Ammon's horn (tissue), 1 donor: Measurements from ENCODE around the gene ORC3.
"Not testable (repeated sequence)": the region's sequence is repeated elsewhere in the genome, so short reads cannot be mapped to it uniquely, and the experiment has no call there.

Experiments used
- DNase-seq: peaks from one replicate; pipeline ENCODE4 v3.0.0-alpha.2; 2016; ENCODE audit warnings: low spot score

ORC3 gene

GRCh38 chr6:87600576-87600975 is 10.6 kb downstream of the ORC3 start:
- DNase-seq, result no peak

- DNase-seq, result no peak
Measured at GRCh38 chr6:87606199-87606598, 16.3 kb downstream of the ORC3 start.

GRCh38 chr6:87608802-87609201 is 18.9 kb downstream of the ORC3 start:
- DNase-seq, result no peak

GRCh38 chr6:87613018-87613417 is 23.1 kb downstream of the ORC3 start:
- DNase-seq, result not testable (repeated sequence)

GRCh38 chr6:87617405-87617804 is 27.5 kb downstream of the ORC3 start:
- DNase-seq, result no peak

GRCh38 chr6:87618531-87618930 is 28.6 kb downstream of the ORC3 start:
- DNase-seq, result no peak

GRCh38 chr6:87623248-87623647 is 33.3 kb downstream of the ORC3 start:
- no peak for DNase-seq

GRCh38 chr6:87628424-87628823 is 38.5 kb downstream of the ORC3 start:
- DNase-seq, result no peak

GRCh38 chr6:87628881-87629280 is 38.9 kb downstream of the ORC3 start:
- no peak for DNase-seq

- no peak for DNase-seq
Measured at GRCh38 chr6:87630746-87631145, 40.8 kb downstream of the ORC3 start.

GRCh38 chr6:87633851-87634250 is 43.9 kb downstream of the ORC3 start:
- no peak for DNase-seq

GRCh38 chr6:87636315-87636714 is 46.4 kb downstream of the ORC3 start:
- no peak for DNase-seq

- no peak for DNase-seq
Measured at GRCh38 chr6:87637106-87637505, 47.2 kb downstream of the ORC3 start.

- DNase-seq, result no peak
Measured at GRCh38 chr6:87639373-87639772, 49.4 kb downstream of the ORC3 start.

GRCh38 chr6:87641065-87641692 is 51.2 kb downstream of the ORC3 start:
- no peak for DNase-seq

- DNase-seq, result no peak
Measured at GRCh38 chr6:87645080-87645479, 55.1 kb downstream of the ORC3 start.

- no peak for DNase-seq
Measured at GRCh38 chr6:87653074-87653962, 63.4 kb downstream of the ORC3 start.

GRCh38 chr6:87654122-87654521 is 64.2 kb downstream of the ORC3 start:
- no peak for DNase-seq

GRCh38 chr6:87654875-87655454 is 65.0 kb downstream of the ORC3 start:
- DNase-seq, result no peak

- no peak for DNase-seq
Measured at GRCh38 chr6:87655824-87656223, 65.9 kb downstream of the ORC3 start.

- DNase-seq, result no peak
Measured at GRCh38 chr6:87656857-87657256, 66.9 kb downstream of the ORC3 start.

GRCh38 chr6:87658516-87658915 is 68.6 kb downstream of the ORC3 start:
- no peak for DNase-seq

GRCh38 chr6:87660226-87660911 is 70.4 kb downstream of the ORC3 start:
- DNase-seq, result no peak
